Measurements from ENCODE around the gene CROT.

The CROT gene

GRCh38 chr7:87424075-87424474, 78.6 kb downstream of the CROT start:
- H3K9me3 ChIP-seq: no peaks in the 10 kb centered on the region
- no peaks in the 10 kb centered on the region for H3K27me3 ChIP-seq
- no peak for DNase-seq
- no peaks in the 10 kb centered on the region for H3K36me3 ChIP-seq
- H3K4me1 ChIP-seq: no peaks in the 10 kb centered on the region
- H3K4me3 ChIP-seq (ENCODE audit: low read depth, low read length): no peak overlapping the region
- TF ChIP-seq CTCF (IDR thresholded peaks at IDR 0.05; ENCODE audit: low read depth, low read length): no peak

- no peak for TF ChIP-seq CTCF (IDR thresholded peaks at IDR 0.05; ENCODE audit: low read depth, low read length)
- no peaks in the 10 kb centered on the region for H3K36me3 ChIP-seq
- H3K4me3 ChIP-seq (ENCODE audit: low read depth, low read length): no peak overlapping the region
- no peaks in the 10 kb centered on the region for H3K4me1 ChIP-seq
- no peaks in the 10 kb centered on the region for H3K9me3 ChIP-seq
- no peak for DNase-seq
- H3K27me3 ChIP-seq: no peaks in the 10 kb centered on the region
Observed at GRCh38 chr7:87426160-87426559, 80.7 kb downstream of the CROT start.

- TF ChIP-seq CTCF (IDR thresholded peaks at IDR 0.05; ENCODE audit: low read depth, low read length): no peak
- Histone ChIP-seq H3K4me3 (ENCODE audit: low read depth, low read length) (no peak overlapping the region), H3K4me1 (no peaks in the 10 kb centered on the region), H3K27me3 (no peaks in the 10 kb centered on the region), H3K36me3 (no peaks in the 10 kb centered on the region), H3K9me3 (no peaks in the 10 kb centered on the region)
- no peak for DNase-seq
Observed at GRCh38 chr7:87427288-87427687, 81.8 kb downstream of the CROT start.

GRCh38 chr7:87432536-87432935, 87.1 kb downstream of the CROT start:
- no peak for TF ChIP-seq CTCF (IDR thresholded peaks at IDR 0.05; ENCODE audit: low read depth, low read length)
- no peaks in the 10 kb centered on the region for H3K9me3 ChIP-seq
- no peak for DNase-seq
- H3K27me3 ChIP-seq: no peaks in the 10 kb centered on the region
- H3K4me3 ChIP-seq (ENCODE audit: low read depth, low read length): no peak overlapping the region
- no peaks in the 10 kb centered on the region for H3K4me1 ChIP-seq
- no peaks in the 10 kb centered on the region for H3K36me3 ChIP-seq

- H3K9me3 ChIP-seq: no peaks in the 10 kb centered on the region
- H3K27me3 ChIP-seq: no peaks in the 10 kb centered on the region
- no peak for DNase-seq
- H3K4me1 ChIP-seq: no peaks in the 10 kb centered on the region
- no peak overlapping the region for H3K4me3 ChIP-seq (ENCODE audit: low read depth, low read length)
- no peaks in the 10 kb centered on the region for H3K36me3 ChIP-seq
- TF ChIP-seq CTCF (IDR thresholded peaks at IDR 0.05; ENCODE audit: low read depth, low read length): no peak
Observed at GRCh38 chr7:87435546-87435945, 90.1 kb downstream of the CROT start.

- Histone ChIP-seq H3K36me3 (no peaks in the 10 kb centered on the region), H3K27me3 (no peaks in the 10 kb centered on the region), H3K4me3 (ENCODE audit: low read depth, low read length) (no peak overlapping the region), H3K9me3 (no peaks in the 10 kb centered on the region), H3K4me1 (no peaks in the 10 kb centered on the region)
- DNase-seq: no peak
- no peak for TF ChIP-seq CTCF (IDR thresholded peaks at IDR 0.05; ENCODE audit: low read depth, low read length)
Observed at GRCh38 chr7:87445897-87446296, 100.4 kb downstream of the CROT start.
